H1 (cell line): ENCODE data around the gene TAF4.

ENCODE experiments used
- CBX5 ChIP-seq: fragments of 300-800, 300-1000 bp; sonication (generic); IDR thresholded peaks from 2 replicates; pipeline ENCODE4 v1.7.1; 2016; ENCODE audit warnings: antibody characterized with exemption, low read length, low read depth
- CHD1 ChIP-seq: IDR thresholded peaks from 2 replicates; pipeline ENCODE4 v1.6.1; 2012; ENCODE audit warnings: low read depth, low read length, improper control_type of control experiment
- EZH2 ChIP-seq: fragments of 200-600 bp; sonication (generic); IDR thresholded peaks from 2 replicates; pipeline ENCODE4 v1.7.1; 2012; ENCODE audit warnings: low read depth, mild to moderate bottlenecking, moderate library complexity, low read length, inconsistent platforms; ENCODE audit not compliant: severe bottlenecking
- KDM5A ChIP-seq: fragments of 200-600 bp; IDR thresholded peaks from 2 replicates; pipeline ENCODE4 v1.7.1; 2012; ENCODE audit warnings: mild to moderate bottlenecking, low read length, inconsistent platforms, mixed read lengths
- POLR2A ChIP-seq, 2 experiments: IDR thresholded peaks; 1 replicate in 1 of 2; 2 replicates in 1 of 2; pipeline ENCODE4 v1.6.1; 2011; ENCODE audit warnings: low read depth in 2 of 2, low read length in 2 of 2, mild to moderate bottlenecking in 2 of 2; ENCODE audit errors: control extremely low read depth in 1 of 2
- RFX5 ChIP-seq: IDR thresholded peaks from 2 replicates; pipeline ENCODE4 v1.6.1; 2011; ENCODE audit warnings: low read depth, low read length, improper control_type of control experiment, borderline replicate concordance
- SUZ12 ChIP-seq: fragments of 200-600 bp; sonication (generic); IDR thresholded peaks from 2 replicates; pipeline ENCODE4 v1.6.1; 2012; ENCODE audit warnings: mild to moderate bottlenecking, inconsistent platforms, low read length, moderate library complexity, mixed read lengths
- TF ChIP-seq, protein P1 (sequence below), 3 experiments: IDR thresholded peaks; 1 replicate in 2 of 3; 2 replicates in 1 of 3; pipeline versions ENCODE4 v1.5.1 to v1.6.1; 2011; ENCODE audit warnings: low read length in 3 of 3, mild to moderate bottlenecking in 3 of 3, inconsistent platforms in 2 of 3, low read depth in 1 of 3, moderate library complexity in 1 of 3; ENCODE audit not compliant: insufficient read depth in 1 of 3; ENCODE audit errors: control extremely low read depth in 1 of 3

- TF ChIP-seq, protein P1, sequence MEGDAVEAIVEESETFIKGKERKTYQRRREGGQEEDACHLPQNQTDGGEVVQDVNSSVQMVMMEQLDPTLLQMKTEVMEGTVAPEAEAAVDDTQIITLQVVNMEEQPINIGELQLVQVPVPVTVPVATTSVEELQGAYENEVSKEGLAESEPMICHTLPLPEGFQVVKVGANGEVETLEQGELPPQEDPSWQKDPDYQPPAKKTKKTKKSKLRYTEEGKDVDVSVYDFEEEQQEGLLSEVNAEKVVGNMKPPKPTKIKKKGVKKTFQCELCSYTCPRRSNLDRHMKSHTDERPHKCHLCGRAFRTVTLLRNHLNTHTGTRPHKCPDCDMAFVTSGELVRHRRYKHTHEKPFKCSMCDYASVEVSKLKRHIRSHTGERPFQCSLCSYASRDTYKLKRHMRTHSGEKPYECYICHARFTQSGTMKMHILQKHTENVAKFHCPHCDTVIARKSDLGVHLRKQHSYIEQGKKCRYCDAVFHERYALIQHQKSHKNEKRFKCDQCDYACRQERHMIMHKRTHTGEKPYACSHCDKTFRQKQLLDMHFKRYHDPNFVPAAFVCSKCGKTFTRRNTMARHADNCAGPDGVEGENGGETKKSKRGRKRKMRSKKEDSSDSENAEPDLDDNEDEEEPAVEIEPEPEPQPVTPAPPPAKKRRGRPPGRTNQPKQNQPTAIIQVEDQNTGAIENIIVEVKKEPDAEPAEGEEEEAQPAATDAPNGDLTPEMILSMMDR (IDR thresholded peaks at IDR 0.05; ENCODE audit: control extremely low read depth in 1 of 3, insufficient read depth in 1 of 3, low read depth in 1 of 3, low read length in 3 of 3) = no peak
- no peak for TF ChIP-seq POLR2A (IDR thresholded peaks at IDR 0.05; ENCODE audit: control extremely low read depth in 1 of 2, low read depth in 2 of 2, low read length in 2 of 2)
- TF ChIP-seq RFX5 = no peak
- no peak for TF ChIP-seq KDM5A
- TF ChIP-seq CHD1 = no peak
- no peak for TF ChIP-seq SUZ12
- no peak for TF ChIP-seq CBX5
- TF ChIP-seq EZH2 = no peak
These were observed 17.3 kb downstream of the TAF4 start for GRCh38 chr20:62048346-62048761.
